SU-DHL-6 (cell line): Measurements from ENCODE around the gene CGB1.

Source experiments
- CTCF ChIP-seq: fragments of 200-600 bp; sonication (generic); IDR thresholded peaks from one replicate; pipeline ENCODE4 v1.5.1; 2017; ENCODE audit warnings: antibody characterized with exemption, mild to moderate bottlenecking, low read length, moderate library complexity; ENCODE audit not compliant: insufficient read depth, poor library complexity, severe bottlenecking
- EZH2phosphoT487 ChIP-seq: fragments of 200-600 bp; sonication (generic), shearing (Covaris generic); conservative IDR thresholded peaks from 2 replicates; pipeline ENCODE4 v1.6.1; 2018; ENCODE audit warnings: mild to moderate bottlenecking, antibody characterized with exemption, low read length, moderate library complexity, mixed read lengths

- TF ChIP-seq CTCF: no peak
- no peak for TF ChIP-seq EZH2phosphoT487
These were observed 15.5 kb downstream of the CGB1 start for GRCh38 chr19:49020931-49021895.
